ENCODE measurements around the gene RAB7B. TPM values are rescaled to one million over a fixed set of nuclear protein-coding genes. Genes with fewer than 3 reads are reported as not detected.

RAB7B gene
- total RNA-seq, 1 donor from 2014 or later = not detected

- H3K9me3 Mint-ChIP-seq = no peaks in the 10 kb centered on the region
- intact Hi-C loops (cut with micrococcal nuclease) = no loop called here
- H3K4me1 Mint-ChIP-seq (ENCODE audit: low read depth) = peaks cover 29% of the 10 kb centered on the region
- no peak overlapping the region for H3K27ac Mint-ChIP-seq
- no peak for DNase-seq (ENCODE audit: low spot score)
- no peak overlapping the region for H3K4me3 Mint-ChIP-seq (ENCODE audit: low read depth)
- H3K27me3 Mint-ChIP-seq (ENCODE audit: low read depth) = peaks cover 22% of the 10 kb centered on the region
- H3K36me3 Mint-ChIP-seq (ENCODE audit: low read depth) = no peaks in the 10 kb centered on the region
Measured at GRCh38 chr1:206015071-206015470, 11.9 kb upstream of the RAB7B start.

DNA sequence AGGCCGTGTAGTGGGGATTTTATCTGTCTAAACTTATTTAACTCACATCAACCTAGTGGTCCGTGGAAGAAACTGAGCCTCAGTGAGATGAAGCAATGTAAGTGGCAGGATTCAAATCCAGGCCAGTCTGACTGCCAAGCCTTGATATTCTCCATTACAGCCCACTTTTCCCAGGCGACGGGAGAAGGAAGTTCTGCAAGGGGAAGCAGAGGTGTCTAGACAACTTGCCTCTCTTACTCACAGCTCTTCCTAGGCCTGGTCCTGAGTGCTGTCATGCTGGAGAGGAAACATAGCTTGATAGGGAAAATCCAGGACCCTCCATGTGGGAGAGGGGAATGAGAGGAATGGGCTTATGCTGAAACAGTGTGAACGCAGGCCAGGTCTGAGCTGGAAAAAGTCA is 11.4 kb upstream of the RAB7B start:
- no peak overlapping the region for H3K27ac Mint-ChIP-seq
- H3K4me1 Mint-ChIP-seq (ENCODE audit: low read depth) = peaks cover 29% of the 10 kb centered on the region
- no peak overlapping the region for H3K4me3 Mint-ChIP-seq (ENCODE audit: low read depth)
- H3K9me3 Mint-ChIP-seq = no peaks in the 10 kb centered on the region
- no peak for DNase-seq (ENCODE audit: low spot score)
- H3K27me3 Mint-ChIP-seq (ENCODE audit: low read depth) = peaks cover 22% of the 10 kb centered on the region
- intact Hi-C loops (cut with micrococcal nuclease) = no loop called here
- no peaks in the 10 kb centered on the region for H3K36me3 Mint-ChIP-seq (ENCODE audit: low read depth)

DNA sequence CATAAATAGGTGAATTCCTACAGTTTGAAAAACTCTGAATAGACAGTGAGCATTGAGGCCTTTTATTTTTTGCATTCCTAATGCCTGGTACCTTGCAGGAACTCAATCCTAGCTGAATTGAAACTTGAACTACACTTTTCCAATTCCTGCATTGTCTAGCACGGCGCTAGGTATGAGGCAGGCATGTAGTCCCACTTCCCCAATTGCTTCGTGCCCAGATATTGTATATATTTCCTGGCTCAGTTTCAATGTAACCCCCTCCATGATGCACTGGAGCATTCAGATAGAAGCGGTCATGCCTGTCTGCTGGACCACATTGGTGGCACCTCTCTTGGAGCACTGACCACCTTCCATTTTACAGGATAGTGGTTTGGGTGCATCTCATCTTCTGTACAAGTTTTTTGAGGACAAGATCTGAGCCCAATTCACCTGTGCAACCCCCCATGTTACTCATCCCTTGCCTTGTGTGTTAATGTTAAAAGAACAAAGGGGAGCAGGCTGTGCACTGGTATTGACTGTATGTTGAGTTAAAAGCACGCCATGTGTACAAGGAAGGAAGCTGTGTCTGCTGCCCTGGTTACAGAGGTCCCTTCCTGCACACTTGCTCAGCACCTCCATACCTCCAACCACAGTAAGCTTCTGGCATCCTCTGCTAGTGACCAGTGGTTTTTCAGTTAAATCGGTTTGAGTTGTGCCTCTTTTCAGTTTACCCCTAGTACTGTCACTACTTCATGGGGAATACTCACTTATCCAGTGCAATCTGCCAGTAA is 10.0 kb upstream of the RAB7B start:
- no peaks in the 10 kb centered on the region for H3K9me3 Mint-ChIP-seq
- H3K27ac Mint-ChIP-seq = no peak overlapping the region
- no peaks in the 10 kb centered on the region for H3K36me3 Mint-ChIP-seq (ENCODE audit: low read depth)
- H3K4me1 Mint-ChIP-seq (ENCODE audit: low read depth) = peaks cover 29% of the 10 kb centered on the region
- H3K27me3 Mint-ChIP-seq (ENCODE audit: low read depth) = peaks cover 14% of the 10 kb centered on the region
- no peak for DNase-seq (ENCODE audit: low spot score)
- no peak overlapping the region for H3K4me3 Mint-ChIP-seq (ENCODE audit: low read depth)
- intact Hi-C loops (cut with micrococcal nuclease) = no loop called here

GRCh38 chr1:206012086-206012859 is 9.1 kb upstream of the RAB7B start:
- intact Hi-C loops (cut with micrococcal nuclease) = no loop called here
- H3K4me3 Mint-ChIP-seq (ENCODE audit: low read depth) = no peak overlapping the region
- peaks cover 10% of the 10 kb centered on the region for H3K27me3 Mint-ChIP-seq (ENCODE audit: low read depth)
- H3K36me3 Mint-ChIP-seq (ENCODE audit: low read depth) = no peaks in the 10 kb centered on the region
- peaks cover 29% of the 10 kb centered on the region for H3K4me1 Mint-ChIP-seq (ENCODE audit: low read depth)
- DNase-seq (ENCODE audit: low spot score) = no peak
- H3K27ac Mint-ChIP-seq = no peak overlapping the region
- H3K9me3 Mint-ChIP-seq = no peaks in the 10 kb centered on the region

DNA sequence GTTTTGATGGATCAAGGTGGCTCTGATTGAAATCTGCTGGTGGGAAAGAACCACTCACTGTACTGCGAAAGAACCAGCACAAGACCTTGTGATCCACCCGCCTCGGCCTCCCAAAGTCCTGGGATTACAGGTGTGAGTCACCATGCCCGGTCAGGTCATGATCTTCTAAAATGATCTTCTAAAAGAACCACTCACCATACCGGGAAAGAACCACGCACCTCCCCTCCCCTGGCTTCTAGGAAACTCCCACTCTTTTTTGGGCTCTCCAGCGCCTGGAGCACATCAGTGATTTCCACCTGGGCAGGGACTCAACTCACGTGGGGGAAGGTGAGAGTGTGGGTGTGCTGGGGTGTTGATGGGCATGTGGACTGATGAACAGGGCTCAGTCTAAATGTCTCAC is 7.9 kb upstream of the RAB7B start:
- no peaks in the 10 kb centered on the region for H3K9me3 Mint-ChIP-seq
- H3K36me3 Mint-ChIP-seq (ENCODE audit: low read depth) = no peaks in the 10 kb centered on the region
- H3K27ac Mint-ChIP-seq = no peak overlapping the region
- no peak for DNase-seq (ENCODE audit: low spot score)
- peaks cover 8% of the 10 kb centered on the region for H3K27me3 Mint-ChIP-seq (ENCODE audit: low read depth)
- no peak overlapping the region for H3K4me3 Mint-ChIP-seq (ENCODE audit: low read depth)
- intact Hi-C loops (cut with micrococcal nuclease) = no loop called here
- peaks cover 33% of the 10 kb centered on the region for H3K4me1 Mint-ChIP-seq (ENCODE audit: low read depth)

DNA sequence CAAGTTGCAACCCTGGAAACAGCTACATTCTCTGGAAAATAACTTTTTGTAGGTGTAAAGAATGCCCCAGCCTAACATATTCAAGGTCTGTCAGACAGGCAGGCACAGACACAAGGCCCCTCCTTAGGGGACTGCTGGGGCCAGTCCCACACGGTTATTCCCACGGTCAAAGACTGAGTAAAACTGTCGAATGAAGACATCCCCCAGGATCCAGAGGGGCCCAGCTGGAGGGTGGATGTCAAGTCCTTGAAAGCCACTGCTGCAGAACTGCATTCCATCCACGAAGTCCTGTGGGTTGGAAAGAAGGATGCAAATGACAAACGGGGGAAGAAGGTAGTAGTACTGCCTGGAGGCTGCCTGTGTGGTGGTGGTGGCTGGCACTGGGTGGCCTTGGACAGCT is 6.9 kb upstream of the RAB7B start:
- H3K4me1 Mint-ChIP-seq (ENCODE audit: low read depth) = peaks cover 35% of the 10 kb centered on the region
- no peak overlapping the region for H3K4me3 Mint-ChIP-seq (ENCODE audit: low read depth)
- H3K27ac Mint-ChIP-seq = no peak overlapping the region
- intact Hi-C loops (cut with micrococcal nuclease) = no loop called here
- no peaks in the 10 kb centered on the region for H3K9me3 Mint-ChIP-seq
- no peak for DNase-seq (ENCODE audit: low spot score)
- H3K36me3 Mint-ChIP-seq (ENCODE audit: low read depth) = no peaks in the 10 kb centered on the region
- H3K27me3 Mint-ChIP-seq (ENCODE audit: low read depth) = peaks cover 9% of the 10 kb centered on the region

- Mint-ChIP-seq H3K27me3 (ENCODE audit: low read depth) (peaks cover 10% of the 10 kb centered on the region), H3K4me3 (ENCODE audit: low read depth) (no peak overlapping the region), H3K27ac (no peak overlapping the region), H3K4me1 (ENCODE audit: low read depth) (peaks cover 30% of the 10 kb centered on the region), H3K9me3 (no peaks in the 10 kb centered on the region), H3K36me3 (ENCODE audit: low read depth) (no peaks in the 10 kb centered on the region)
- DNase-seq (ENCODE audit: low spot score) = no peak
- intact Hi-C loops (cut with micrococcal nuclease) = no loop called here
Measured at GRCh38 chr1:206006946-206007345, 3.8 kb upstream of the RAB7B start.

- H3K9me3 Mint-ChIP-seq = no peaks in the 10 kb centered on the region
- no peak overlapping the region for H3K4me3 Mint-ChIP-seq (ENCODE audit: low read depth)
- intact Hi-C loops (cut with micrococcal nuclease) = no loop called here
- peaks cover 27% of the 10 kb centered on the region for H3K4me1 Mint-ChIP-seq (ENCODE audit: low read depth)
- no peak overlapping the region for H3K27ac Mint-ChIP-seq
- peaks cover 10% of the 10 kb centered on the region for H3K27me3 Mint-ChIP-seq (ENCODE audit: low read depth)
- H3K36me3 Mint-ChIP-seq (ENCODE audit: low read depth) = no peaks in the 10 kb centered on the region
- DNase-seq (ENCODE audit: low spot score) = no peak
Measured at GRCh38 chr1:206005778-206006180, 2.6 kb upstream of the RAB7B start.

DNA sequence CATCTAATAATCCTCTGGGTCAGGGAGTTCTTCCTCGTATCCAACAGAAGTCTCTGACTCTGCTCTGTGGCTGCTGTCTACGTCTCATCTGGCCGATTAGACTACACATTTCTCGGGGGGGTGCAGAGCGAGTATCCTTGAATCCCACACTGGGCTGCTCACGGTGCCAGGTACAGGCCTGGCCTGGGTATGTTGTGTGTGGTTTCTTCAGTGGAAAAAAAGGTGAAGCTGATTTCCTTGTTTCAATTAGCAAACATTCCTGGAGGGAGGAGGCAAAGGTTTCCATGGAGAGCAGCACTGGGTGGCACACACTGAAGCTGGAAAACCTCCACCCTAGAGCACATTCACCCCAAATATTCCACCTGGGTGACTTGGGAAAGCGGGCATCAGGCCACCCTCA is 2.0 kb upstream of the RAB7B start:
- Mint-ChIP-seq H3K27ac (no peak overlapping the region), H3K36me3 (ENCODE audit: low read depth) (no peaks in the 10 kb centered on the region), H3K4me1 (ENCODE audit: low read depth) (peaks cover 23% of the 10 kb centered on the region), H3K4me3 (ENCODE audit: low read depth) (no peak overlapping the region), H3K27me3 (ENCODE audit: low read depth) (peaks cover 10% of the 10 kb centered on the region), H3K9me3 (no peaks in the 10 kb centered on the region)
- no peak for DNase-seq (ENCODE audit: low spot score)
- intact Hi-C loops (cut with micrococcal nuclease) = no loop called here

GRCh38 chr1:206004826-206005225 is 1.6 kb upstream of the RAB7B start:
- Mint-ChIP-seq H3K9me3 (no peaks in the 10 kb centered on the region), H3K4me1 (ENCODE audit: low read depth) (peaks cover 23% of the 10 kb centered on the region), H3K27ac (no peak overlapping the region), H3K4me3 (ENCODE audit: low read depth) (no peak overlapping the region), H3K36me3 (ENCODE audit: low read depth) (no peaks in the 10 kb centered on the region), H3K27me3 (ENCODE audit: low read depth) (peaks cover 10% of the 10 kb centered on the region)
- no peak for DNase-seq (ENCODE audit: low spot score)
- intact Hi-C loops (cut with micrococcal nuclease) = no loop called here

DNA sequence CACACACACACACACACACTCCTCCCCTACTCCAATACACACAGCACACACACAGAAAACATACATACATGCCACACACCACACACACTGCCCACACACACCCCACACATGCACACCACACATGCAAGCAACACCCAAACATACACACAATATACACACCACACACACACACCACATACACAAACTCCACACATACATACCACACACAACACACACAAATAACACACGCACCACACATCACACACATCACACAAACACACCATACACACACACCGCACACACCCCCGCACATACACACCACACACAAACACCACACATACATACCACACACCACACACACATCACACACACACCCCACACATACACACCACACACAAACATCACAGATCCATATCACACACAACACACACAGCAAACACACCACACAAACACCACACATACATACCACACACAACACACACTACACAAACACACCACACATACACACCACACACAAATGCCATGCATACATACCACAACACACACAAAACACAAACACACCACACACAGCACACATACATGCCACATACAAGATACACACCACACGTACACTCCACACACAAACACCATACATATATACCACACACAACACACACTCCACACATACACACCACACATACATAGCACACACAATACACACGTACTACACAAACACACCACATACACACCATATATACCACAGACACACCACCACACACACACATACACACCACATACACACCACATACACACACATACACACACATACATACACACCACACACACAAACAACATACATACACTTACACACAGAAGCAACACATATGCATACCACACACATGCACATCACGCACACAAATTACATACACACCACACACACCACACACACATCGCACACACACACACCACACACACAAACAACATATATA is 932 bp upstream of the RAB7B start:
- H3K4me1 Mint-ChIP-seq (ENCODE audit: low read depth) = peaks cover 23% of the 10 kb centered on the region

DNA sequence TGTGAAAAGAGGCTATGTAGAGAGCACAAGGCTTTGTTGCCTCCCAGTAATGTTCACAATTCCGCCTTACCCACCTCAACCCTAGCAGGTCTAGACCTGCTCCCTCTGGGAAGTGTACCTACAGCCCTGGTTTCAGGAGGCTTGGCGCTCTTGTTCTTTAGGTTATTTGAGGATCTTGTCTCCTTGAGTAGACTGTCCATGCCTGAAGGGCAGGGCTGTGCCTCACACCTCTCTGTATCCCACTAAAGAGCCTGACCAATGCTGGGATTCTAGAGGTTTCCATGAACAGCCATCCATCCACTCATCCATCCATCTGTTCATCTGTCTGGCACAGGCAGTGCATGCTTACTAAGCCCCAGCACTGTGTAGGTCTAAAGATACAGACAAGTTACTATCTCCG is 1.0 kb downstream of the RAB7B start:
- no peak for DNase-seq (ENCODE audit: low spot score)
- no peaks in the 10 kb centered on the region for H3K36me3 Mint-ChIP-seq (ENCODE audit: low read depth)
- intact Hi-C loops (cut with micrococcal nuclease) = no loop called here
- H3K9me3 Mint-ChIP-seq = no peaks in the 10 kb centered on the region
- H3K27me3 Mint-ChIP-seq (ENCODE audit: low read depth) = peaks cover 15% of the 10 kb centered on the region
- peaks cover 23% of the 10 kb centered on the region for H3K4me1 Mint-ChIP-seq (ENCODE audit: low read depth)
- H3K4me3 Mint-ChIP-seq (ENCODE audit: low read depth) = no peak overlapping the region
- H3K27ac Mint-ChIP-seq = no peak overlapping the region

More for the DNA sequence above, 932 bp upstream of the RAB7B start:
- intact Hi-C loops (cut with micrococcal nuclease) = no loop called here
- H3K9me3 Mint-ChIP-seq = no peaks in the 10 kb centered on the region
- no peaks in the 10 kb centered on the region for H3K36me3 Mint-ChIP-seq (ENCODE audit: low read depth)
- H3K27me3 Mint-ChIP-seq (ENCODE audit: low read depth) = peaks cover 10% of the 10 kb centered on the region
- H3K4me3 Mint-ChIP-seq (ENCODE audit: low read depth) = no peak overlapping the region
- H3K27ac Mint-ChIP-seq = no peak overlapping the region
- no peak for DNase-seq (ENCODE audit: low spot score)

Data from activated T-helper 2 cell treated with anti-CD3 and anti-CD28 coated beads, Interferon-gamma antibody, Interleukin-2, Interleukin-4, amounts not matched to agents 10 μg/mL and 5 μg/mL and 100 μg/mL, durations not matched to agents 14 hours and 24 hours and 36 hours (primary cell).